ENCODE data around the gene HMOX1. TPM values are rescaled to one million over a fixed set of nuclear protein-coding genes. Genes with fewer than 3 reads are reported as not detected.
A peak's percentile ranks its signal among the peaks of the same experiment; 100 is the strongest.

Gene HMOX1
- total RNA-seq, 6 experiments from 2014 or later, result 15.7 to 255 (median 47.2) TPM

DNA sequence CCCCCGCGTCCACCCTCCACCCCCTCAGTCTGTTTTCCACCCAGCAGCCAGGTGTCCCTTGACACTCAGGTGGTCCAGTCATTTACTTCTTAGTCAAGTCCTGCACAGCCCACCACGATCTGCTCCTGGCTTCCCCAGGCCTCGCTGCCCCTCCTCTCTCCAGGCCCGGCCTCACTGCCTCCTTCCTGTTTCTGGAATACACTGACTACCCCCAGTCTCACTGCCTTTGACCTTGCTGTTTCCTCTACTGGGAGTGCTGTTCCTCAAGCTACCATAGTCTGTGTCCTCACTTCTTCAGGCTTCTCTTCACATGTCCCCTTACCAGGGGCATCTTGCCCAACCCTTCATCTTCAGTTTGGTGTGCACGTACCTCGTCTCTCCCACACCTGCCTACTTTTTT, 26.5 kb downstream of the HMOX1 start:
- intact Hi-C loops (cut with DNase I), result no loop called here
- H3K27ac ChIP-seq, result no peak overlapping the region
- no peaks in the 10 kb centered on the region for H3K4me1 ChIP-seq
- ATAC-seq (peak; percentile 17 to 42 (median 32)), DNase-seq (no peak)
- no peak for TF ChIP-seq CTCF (IDR thresholded peaks at IDR 0.05)
- TF ChIP-seq POLR2A (IDR thresholded peaks at IDR 0.05), result no peak
- H3K4me3 ChIP-seq, result no peak overlapping the region
- no peaks in the 10 kb centered on the region for H3K27me3 ChIP-seq
- peaks cover 0 to 10% (median 3%) of the 10 kb centered on the region in 4 donors for H3K36me3 ChIP-seq
- 61% methylated on average over 6 of the region's 7 CpGs for WGBS (ENCODE audit: insufficient coverage, low coverage, low lambda C conversion rate, missing lambda C conversion rate)
- H3K9me3 ChIP-seq, result no peaks in the 10 kb centered on the region

DNA sequence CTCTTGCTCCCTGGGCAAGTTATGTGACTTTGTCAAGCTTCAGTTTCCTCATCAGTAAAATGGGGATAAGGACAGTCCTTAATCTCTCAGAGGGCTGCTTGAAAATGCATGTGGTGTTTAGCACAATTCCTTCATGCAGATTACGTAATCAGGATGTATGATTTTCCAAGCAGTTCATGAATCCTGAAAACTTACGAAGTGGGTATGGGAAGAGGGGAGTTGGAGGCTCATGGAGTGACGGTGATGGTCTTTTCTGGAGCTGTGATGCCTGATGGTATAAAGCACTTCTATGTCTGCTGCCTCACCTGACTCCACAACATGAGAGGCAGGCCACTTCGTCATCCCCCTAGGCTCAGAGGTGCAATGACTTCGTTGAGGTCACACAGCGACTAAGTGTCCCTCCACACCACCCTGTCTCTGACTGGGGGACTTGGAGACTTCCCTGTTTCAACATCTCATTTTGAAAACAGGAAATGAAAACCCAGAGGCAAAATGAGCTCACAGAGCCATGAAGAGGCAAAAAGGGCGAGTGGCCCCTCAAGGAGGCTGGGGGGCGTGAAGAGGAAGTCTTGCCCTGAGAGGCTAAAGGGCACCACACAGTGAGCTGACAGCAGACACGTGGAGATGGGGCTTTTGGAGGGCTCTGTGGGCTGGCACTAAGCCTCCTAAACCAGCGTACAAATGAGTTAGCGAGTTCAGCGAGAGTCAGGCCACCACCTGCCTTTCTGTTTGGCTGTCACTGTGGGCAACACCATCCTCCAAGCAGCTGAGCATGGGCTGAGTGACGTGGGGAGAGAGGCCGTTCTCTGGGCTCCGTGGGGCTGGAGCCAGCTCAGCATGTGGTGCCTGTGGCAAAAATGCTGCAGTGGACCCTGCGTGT, 29.1 kb downstream of the HMOX1 start:
- peak; percentile 48 to 74 (median 64) for ATAC-seq
- no peaks in the 10 kb centered on the region for H3K9me3 ChIP-seq
- peaks cover 0 to 10% (median 3%) of the 10 kb centered on the region in 4 donors for H3K36me3 ChIP-seq
- no peak overlapping the region for H3K4me3 ChIP-seq
- peak in 2 of 3 donors; percentile 57 to 71 for DNase-seq
- intact Hi-C loops (cut with DNase I), result loop anchor here in 1 of 2 donors (10.0 kb wide), 1 partner anchor 55 kb away; no protein-coding TSS in a partner anchor
- no peaks in the 10 kb centered on the region for H3K27me3 ChIP-seq
- H3K27ac ChIP-seq, result peak overlapping the region in 2 of 3 donors; percentile 37 to 43
- H3K4me1 ChIP-seq, result no peaks in the 10 kb centered on the region
- WGBS (ENCODE audit: insufficient coverage, low coverage, low lambda C conversion rate, missing lambda C conversion rate), result 65% methylated on average over 8 of the region's 16 CpGs
- no peak for TF ChIP-seq CTCF (IDR thresholded peaks at IDR 0.05)
- no peak for TF ChIP-seq POLR2A (IDR thresholded peaks at IDR 0.05)

GRCh38 chr22:35410663-35411034, 29.8 kb downstream of the HMOX1 start:
- no peaks in the 10 kb centered on the region for H3K9me3 ChIP-seq
- peaks cover 0 to 10% (median 3%) of the 10 kb centered on the region in 4 donors for H3K36me3 ChIP-seq
- no peak for TF ChIP-seq CTCF (IDR thresholded peaks at IDR 0.05)
- WGBS (ENCODE audit: insufficient coverage, low coverage, low lambda C conversion rate, missing lambda C conversion rate), result 55% methylated on average over 1 of the region's 6 CpGs
- H3K4me3 ChIP-seq, result no peak overlapping the region
- intact Hi-C loops (cut with DNase I), result loop anchor here in 1 of 2 donors (10.0 kb wide), 1 partner anchor 56 kb away; no protein-coding TSS in a partner anchor
- H3K27ac ChIP-seq, result peak overlapping the region in 2 of 3 donors; percentile 33 to 43
- ATAC-seq (no peak), DNase-seq (no peak)
- H3K27me3 ChIP-seq, result no peaks in the 10 kb centered on the region
- no peaks in the 10 kb centered on the region for H3K4me1 ChIP-seq

GRCh38 chr22:35411102-35411501, 30.2 kb downstream of the HMOX1 start:
- Histone ChIP-seq H3K4me3 (no peak overlapping the region), H3K9me3 (no peaks in the 10 kb centered on the region), H3K27me3 (no peaks in the 10 kb centered on the region), H3K4me1 (no peaks in the 10 kb centered on the region), H3K36me3 (peaks cover 0 to 10% (median 4%) of the 10 kb centered on the region in 4 donors), H3K27ac (peak overlapping the region in 2 of 3 donors; percentile 33 to 43)
- 76% methylated on average over 5 of the region's 7 CpGs for WGBS (ENCODE audit: insufficient coverage, low coverage, low lambda C conversion rate, missing lambda C conversion rate)
- intact Hi-C loops (cut with DNase I), result loop anchor here in 1 of 2 donors (10.0 kb wide), 1 partner anchor 56 kb away; no protein-coding TSS in a partner anchor
- peak; percentile 11 to 56 (median 22) for ATAC-seq
- TF ChIP-seq POLR2A (IDR thresholded peaks at IDR 0.05) (no peak), CTCF (IDR thresholded peaks at IDR 0.05) (peak in 1 of 4 donors; percentile 19)
- no peak for DNase-seq
